ENCODE results near the gene TUBGCP6.

GRCh38 chr22:50226875-50227165 lies 18.0 kb downstream of the TUBGCP6 start:
- TF ChIP-seq CTCF (IDR thresholded peaks at IDR 0.05 in 2 of 3, conservative IDR thresholded peaks at IDR 0.05 in 1 of 3; ENCODE audit: borderline replicate concordance in 1 of 3, insufficient read depth in 1 of 3, low read depth in 2 of 3, low read length in 2 of 3) (no peak), CEBPB (IDR thresholded peaks at IDR 0.05; ENCODE audit: low read depth) (no peak), POLR2A (IDR thresholded peaks at IDR 0.05; ENCODE audit: borderline replicate concordance, extremely low read depth, insufficient read depth, insufficient read length) (no peak), TCF7L2 (IDR thresholded peaks at IDR 0.05; ENCODE audit: borderline replicate concordance, extremely low read depth, insufficient read depth, insufficient read length) (no peak), SP1 (IDR thresholded peaks at IDR 0.05; ENCODE audit: low read depth) (no peak), EZH2phosphoT487 (IDR thresholded peaks at IDR 0.05; ENCODE audit: borderline replicate concordance) (no peak), POLR2AphosphoS5 (IDR thresholded peaks at IDR 0.05; ENCODE audit: low read depth, low read length) (no peak), RAD21 (IDR thresholded peaks at IDR 0.05; ENCODE audit: low read depth) (no peak), EZH2 (IDR thresholded peaks at IDR 0.05) (no peak), ZBTB33 (IDR thresholded peaks at IDR 0.05; ENCODE audit: extremely low read depth, insufficient replicate concordance, low read length) (no peak), ZNF274 (IDR thresholded peaks at IDR 0.05; ENCODE audit: low read depth, low read length) (no peak), ZFX (IDR thresholded peaks at IDR 0.05) (no peak)

Data from HCT116 (cell line).